HG03175 (cell line): ENCODE results near the gene TRAF3IP1.
"Not testable (repeated sequence)": the region's sequence is repeated elsewhere in the genome, so short reads cannot be mapped to it uniquely, and the experiment has no call there.

Experiments
- ATAC-seq: cut with Tn5 transposase; IDR thresholded peaks from one replicate; pipeline ENCODE4 v1.9.1; 2021; ENCODE audit warnings: mild to moderate bottlenecking, moderate library complexity; ENCODE audit not compliant: unreplicated experiment

TRAF3IP1 gene

GRCh38 chr2:238338710-238339394 is 18.5 kb downstream of the TRAF3IP1 start:
- no peak for ATAC-seq

DNA sequence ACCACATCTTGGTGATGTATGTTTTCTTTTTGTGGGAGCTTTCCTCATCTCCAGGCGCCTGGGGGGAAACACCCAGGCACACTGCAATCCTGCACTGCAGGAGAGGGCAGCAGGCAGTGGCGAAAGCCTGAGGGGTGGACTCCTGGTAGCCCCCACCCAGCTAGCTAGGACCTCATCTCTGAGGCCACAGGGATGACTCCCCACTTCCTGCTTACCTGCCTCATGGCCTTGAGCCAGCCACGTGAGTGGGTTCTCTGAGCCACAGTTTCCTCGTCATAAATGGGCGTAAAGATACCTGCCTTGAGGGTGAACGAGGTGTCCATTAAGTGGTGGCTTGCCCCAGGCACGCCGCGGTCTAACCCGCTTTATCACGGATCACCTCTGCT is 19.1 kb downstream of the TRAF3IP1 start:
- no peak for ATAC-seq

DNA sequence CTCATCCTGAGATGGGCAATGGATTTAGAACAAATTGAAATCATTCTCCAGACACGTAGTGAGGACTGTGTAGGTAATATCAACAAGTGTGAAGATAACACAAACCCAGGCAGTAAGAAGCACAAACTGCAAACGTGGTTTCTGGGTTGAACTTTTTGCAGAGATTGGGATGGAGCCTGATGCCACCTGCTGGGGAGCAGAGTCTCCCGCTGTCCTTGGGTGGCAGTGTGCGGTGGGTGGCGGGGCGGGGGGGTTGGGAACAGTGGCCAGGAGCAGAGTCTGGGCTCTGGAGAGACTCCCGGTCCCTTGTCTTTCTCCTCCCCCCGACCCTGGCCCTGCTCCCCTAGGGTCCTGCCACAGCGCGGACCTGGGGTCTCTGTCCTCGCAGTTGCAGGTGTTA is 19.5 kb downstream of the TRAF3IP1 start:
- no peak for ATAC-seq

GRCh38 chr2:238341536-238341935 is 21.2 kb downstream of the TRAF3IP1 start:
- ATAC-seq, result no peak

GRCh38 chr2:238344035-238344434 is 23.7 kb downstream of the TRAF3IP1 start:
- no peak for ATAC-seq

- ATAC-seq, result no peak
Measured at GRCh38 chr2:238344517-238344916, 24.2 kb downstream of the TRAF3IP1 start.

DNA sequence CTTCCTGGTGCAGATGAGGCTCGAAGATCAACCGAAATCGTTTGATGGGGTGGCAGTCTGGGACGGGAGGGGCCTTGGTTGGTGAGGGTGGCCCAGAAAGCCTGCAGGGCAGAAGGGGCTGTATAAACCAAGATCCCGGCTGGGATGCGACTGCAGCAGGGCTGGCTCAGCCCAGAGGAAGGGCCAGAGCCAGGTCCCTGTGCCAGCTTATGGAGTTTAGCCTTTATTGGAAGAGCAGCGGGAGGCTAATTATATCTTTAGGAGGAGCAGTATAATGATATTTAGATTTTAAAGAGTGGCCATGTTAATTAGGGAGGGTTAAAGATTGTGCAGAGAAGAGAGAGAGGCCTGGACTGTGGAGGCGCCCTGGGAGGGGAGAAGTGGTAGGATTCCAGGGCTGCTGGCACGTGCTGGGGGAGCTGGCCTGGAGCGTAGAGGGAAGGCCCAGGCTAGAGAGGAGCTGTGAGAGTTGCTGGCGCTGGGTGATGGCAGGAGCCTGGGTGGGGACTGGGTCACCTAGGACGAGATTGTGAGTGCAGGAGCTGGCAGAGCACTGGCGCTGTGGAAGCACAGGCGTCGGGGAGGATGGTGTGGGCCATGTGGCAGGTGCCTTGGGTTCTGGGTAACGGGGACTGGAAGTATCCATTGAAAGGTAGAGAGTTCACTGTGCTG is 25.1 kb downstream of the TRAF3IP1 start:
- no peak for ATAC-seq

DNA sequence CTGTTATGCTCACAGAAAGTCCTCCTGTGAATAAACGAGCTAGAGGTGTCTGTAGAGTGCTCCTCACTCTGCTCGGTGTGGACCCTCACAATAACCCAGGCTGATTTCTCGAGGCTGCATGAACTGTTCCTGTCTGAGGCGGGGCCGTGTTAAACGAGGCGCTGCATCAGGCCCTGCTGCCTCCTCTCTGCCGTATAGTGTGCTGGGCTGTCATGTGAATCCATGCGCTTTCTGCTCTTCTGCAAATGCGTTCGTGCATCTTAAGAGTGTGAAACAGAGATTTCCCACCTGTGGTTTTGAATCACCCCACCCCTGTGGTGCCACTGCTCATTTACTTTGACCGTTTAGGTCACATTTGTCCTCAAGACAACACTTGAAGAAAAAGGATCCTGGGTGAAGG is 26.2 kb downstream of the TRAF3IP1 start:
- peak; percentile 56 for ATAC-seq

DNA sequence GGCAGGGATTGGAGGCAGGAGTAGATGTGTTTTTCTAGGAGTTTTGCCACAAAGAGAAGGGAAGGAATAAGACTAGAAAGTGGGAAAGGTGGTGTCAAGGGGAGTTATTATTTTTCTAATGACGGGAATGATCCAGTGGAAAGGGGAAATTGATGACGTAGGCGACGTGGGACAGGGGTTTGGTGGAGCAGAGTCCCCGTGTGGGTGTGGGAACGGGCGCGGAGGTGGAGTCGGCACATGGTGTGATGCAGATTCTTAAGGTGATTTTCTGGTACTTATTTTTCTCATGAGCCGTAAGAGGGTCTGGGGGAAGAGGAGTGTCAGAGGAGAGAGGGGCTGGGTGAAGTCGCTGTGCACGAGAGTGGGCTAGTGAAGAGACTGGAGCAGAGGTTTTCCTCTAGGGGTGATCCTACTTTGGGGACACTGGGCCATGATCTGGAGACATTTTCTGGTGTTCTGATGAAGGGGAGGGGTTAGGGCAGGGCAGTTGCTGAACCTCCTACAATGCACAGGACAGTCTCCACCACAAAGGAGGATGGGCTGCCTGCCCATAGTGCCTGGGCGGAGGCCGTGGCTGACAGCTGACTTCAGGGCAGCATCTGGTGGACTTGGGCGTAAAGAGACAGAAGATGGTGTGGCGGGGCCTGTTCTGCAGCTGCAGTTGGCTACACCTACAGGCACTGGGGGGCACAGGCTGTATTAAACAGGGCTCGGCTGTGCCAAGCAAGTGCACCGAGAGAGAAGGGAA is 30.0 kb downstream of the TRAF3IP1 start:
- no peak for ATAC-seq

DNA sequence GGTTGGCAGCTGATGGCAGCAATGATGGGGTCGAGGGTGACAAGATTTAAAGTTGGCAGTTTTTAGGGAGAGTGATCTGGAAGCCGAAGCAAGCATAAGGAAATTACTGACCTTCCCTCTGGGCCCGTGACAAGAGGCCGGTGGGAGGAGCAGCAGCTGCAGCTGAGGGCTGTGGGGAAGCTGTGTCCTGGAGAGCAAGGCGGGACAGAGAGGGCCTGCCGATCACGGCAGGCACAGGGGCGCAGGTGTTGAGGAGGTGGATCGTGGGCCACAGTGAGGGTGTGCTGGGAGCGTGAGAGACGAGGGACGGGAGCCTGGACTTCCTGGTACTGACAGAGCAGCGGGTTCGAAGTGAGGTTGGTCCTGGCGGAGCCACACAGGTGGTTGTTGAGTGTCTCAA is 31.0 kb downstream of the TRAF3IP1 start:
- ATAC-seq, result no peak

DNA sequence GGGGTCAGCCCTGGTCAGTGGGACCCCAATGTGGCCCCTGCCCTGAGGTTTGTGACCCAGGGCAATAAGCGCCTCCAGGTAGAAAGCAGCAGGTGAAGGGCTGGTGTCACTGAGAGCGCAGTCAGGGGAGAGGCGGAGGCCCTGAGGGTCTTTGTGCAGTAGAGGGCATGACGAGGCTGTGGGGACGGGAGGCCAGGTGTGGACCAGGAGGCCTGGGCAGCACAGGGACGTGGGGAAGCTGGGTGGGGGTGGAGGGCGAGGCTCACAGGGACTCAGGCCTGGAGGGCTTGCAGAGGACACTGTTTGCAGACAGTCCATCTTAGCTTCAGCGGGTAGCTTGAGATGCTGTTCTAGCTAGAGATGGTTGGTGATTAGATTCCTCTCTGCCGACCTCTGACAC is 32.0 kb downstream of the TRAF3IP1 start:
- no peak for ATAC-seq

GRCh38 chr2:238358769-238359168 is 38.5 kb downstream of the TRAF3IP1 start:
- no peak for ATAC-seq

DNA sequence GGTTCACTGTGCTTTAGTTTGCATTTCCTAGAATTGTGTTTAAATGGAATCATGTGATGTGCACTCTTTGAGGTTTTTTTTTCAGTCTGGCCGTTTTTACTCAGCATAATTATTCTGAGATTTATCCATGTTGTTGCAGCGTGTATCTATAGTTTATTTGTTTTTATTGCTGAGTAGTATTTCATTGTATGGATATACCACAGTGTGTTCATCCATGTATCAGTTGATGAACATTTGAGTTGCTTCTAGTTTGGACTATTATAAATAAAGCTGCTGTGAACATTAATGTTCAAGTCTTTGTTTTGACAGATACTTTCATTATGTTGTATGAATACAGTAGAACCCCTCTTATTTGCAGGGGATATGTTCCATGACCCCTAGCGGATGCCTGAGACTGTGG is 39.1 kb downstream of the TRAF3IP1 start:
- ATAC-seq, result no peak

GRCh38 chr2:238361877-238362276 is 41.6 kb downstream of the TRAF3IP1 start:
- no peak for ATAC-seq

- no peak for ATAC-seq
Measured at GRCh38 chr2:238362626-238363025, 42.3 kb downstream of the TRAF3IP1 start.

GRCh38 chr2:238369591-238370040 is 49.3 kb downstream of the TRAF3IP1 start:
- ATAC-seq, result no peak

GRCh38 chr2:238370094-238370822 is 49.9 kb downstream of the TRAF3IP1 start:
- no peak for ATAC-seq

DNA sequence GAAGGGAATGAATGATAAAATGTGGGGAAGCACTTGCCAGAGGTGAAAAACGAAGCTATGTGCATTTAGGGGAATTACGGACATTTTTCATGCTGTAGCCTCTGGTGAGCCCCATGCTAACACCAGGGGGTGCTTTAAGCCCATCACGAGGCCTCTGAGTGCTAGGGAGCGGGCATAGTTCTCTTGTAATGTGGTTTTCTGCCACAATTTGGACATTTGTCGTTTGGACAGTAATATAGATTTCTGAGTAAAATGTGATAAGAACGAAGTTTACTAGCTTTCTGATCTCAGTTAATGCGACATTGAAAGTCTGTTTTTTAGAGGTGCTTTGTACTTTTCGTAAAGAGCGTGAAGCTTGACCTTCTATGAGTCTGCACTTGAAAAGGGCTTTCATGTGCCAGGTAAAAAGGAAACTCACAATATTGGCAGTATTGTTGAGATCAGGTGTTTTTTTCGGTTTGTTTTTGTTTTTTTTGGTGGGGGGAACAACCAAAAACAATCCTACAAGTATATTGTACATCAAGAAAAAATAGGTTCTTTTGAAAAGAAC is 50.6 kb downstream of the TRAF3IP1 start:
- ATAC-seq, result no peak

- not testable (repeated sequence) for ATAC-seq
Measured at GRCh38 chr2:238372277-238372676, 52.0 kb downstream of the TRAF3IP1 start.

GRCh38 chr2:238376884-238377391 is 56.6 kb downstream of the TRAF3IP1 start:
- no peak for ATAC-seq
